ENCODE data around the gene NIPAL3. TPM values are rescaled to one million over a fixed set of nuclear protein-coding genes. Genes with fewer than 3 reads are reported as not detected.
"Not testable (repeated sequence)": the region's sequence is repeated elsewhere in the genome, so short reads cannot be mapped to it uniquely, and the experiment has no call there.

The NIPAL3 gene
- total RNA-seq, 2 experiments from 2014 or later, result 38.1 to 41.4 TPM

DNA sequence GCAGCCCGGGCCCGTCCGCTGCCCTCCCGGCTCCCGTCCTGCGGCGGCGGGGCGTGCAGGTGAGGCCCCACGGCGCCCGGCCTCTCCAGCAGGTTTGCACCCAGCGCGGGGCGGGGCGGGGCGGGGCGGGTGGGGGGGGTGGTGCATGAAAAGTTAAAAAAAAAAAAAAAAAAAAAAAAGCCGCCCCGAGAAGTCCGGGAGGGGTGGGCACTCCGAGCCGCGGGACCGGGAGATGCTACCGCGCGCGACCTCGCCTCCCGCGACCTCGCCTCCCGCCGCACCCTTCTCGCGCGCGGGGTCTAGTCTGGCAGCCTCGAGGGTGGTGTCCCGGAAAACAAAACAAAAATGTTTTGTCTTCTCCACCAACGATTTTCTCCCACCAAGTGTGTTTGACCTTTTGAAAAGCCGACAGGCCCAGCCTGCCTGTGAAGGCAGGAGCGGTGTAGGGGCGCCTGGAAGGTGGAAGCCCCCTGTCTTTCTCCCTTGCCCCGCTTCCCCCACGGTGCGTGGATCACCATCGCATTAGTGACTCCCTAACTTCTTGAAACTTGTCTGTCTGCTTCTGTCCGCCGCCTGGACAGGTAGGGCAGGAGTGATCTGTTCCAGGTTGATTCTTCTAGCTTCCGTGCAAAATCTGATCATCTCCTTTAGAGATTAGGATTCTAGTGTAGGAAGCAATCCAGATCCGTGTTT lies 87.6 kb downstream of the NIPAL3 start:
- peaks cover 31% of the 10 kb centered on the region for H3K36me3 Mint-ChIP-seq (ENCODE audit: low read depth)
- intact Hi-C loops (cut with DNase I, micrococcal nuclease), result loop anchor here in 1 of 2 experiments (2.0 to 10.0 kb wide), 4 partner anchors 14 to 132 kb away; no protein-coding TSS in a partner anchor
- no peaks in the 10 kb centered on the region for H3K9me3 Mint-ChIP-seq (ENCODE audit: low read depth)
- H3K27ac Mint-ChIP-seq, result peak overlapping the region; percentile 94
- H3K27me3 Mint-ChIP-seq, result no peaks in the 10 kb centered on the region
- ATAC-seq (no peak), DNase-seq (peak; percentile 46)
- H3K4me3 Mint-ChIP-seq, result peak overlapping the region; percentile 86
- peaks cover 65% of the 10 kb centered on the region for H3K4me1 Mint-ChIP-seq
- ChIA-PET CTCF (interaction anchor here (0.8 to 6.7 kb wide), 11 partner anchors 12 to 133 kb away, joined by 3 to 61 read pairs (median 5); partner anchors contain the start of gene NIPAL3), POLR2A (interaction anchor here (1.6 to 2.0 kb wide), 5 partner anchors 15 to 88 kb away, joined by 6 to 12 read pairs (median 8); partner anchors contain the start of gene NIPAL3)

DNA sequence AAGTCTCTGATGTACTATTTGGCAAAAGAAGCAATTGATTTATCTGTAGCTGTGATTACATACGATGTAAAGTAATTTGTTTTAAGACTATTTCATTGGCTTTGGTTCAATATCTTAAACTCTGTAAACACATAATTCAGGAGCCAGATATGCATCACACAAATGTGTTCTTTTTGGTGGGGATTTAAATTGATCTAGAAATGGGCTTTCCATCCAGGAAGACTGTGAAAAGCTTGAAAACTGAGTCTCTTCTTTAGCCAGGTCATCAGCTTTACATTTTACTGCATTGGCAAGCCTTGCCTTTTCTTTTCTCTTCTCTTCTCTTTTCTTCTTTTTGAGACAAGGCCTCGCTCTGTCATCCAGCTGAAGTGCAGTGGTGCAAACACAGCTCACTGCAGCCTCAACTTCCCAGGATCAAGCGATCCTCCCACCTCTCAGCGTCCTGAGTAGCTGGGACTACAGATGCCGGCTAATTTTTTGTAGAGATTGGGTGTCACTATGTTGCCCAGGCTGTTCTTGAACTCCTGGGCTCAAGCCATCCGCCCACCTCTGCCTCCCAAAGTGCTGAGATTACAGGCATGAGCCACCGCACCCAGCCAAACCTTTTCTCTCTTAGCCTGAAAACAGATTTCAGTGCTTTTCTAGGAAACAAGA lies 88.4 kb downstream of the NIPAL3 start:
- CTCF ChIA-PET, result interaction anchor here (0.6 to 6.7 kb wide), 13 partner anchors 11 to 133 kb away, joined by 3 to 61 read pairs (median 4); partner anchors contain the start of gene NIPAL3
- peak overlapping the region; percentile 94 for H3K27ac Mint-ChIP-seq

DNA sequence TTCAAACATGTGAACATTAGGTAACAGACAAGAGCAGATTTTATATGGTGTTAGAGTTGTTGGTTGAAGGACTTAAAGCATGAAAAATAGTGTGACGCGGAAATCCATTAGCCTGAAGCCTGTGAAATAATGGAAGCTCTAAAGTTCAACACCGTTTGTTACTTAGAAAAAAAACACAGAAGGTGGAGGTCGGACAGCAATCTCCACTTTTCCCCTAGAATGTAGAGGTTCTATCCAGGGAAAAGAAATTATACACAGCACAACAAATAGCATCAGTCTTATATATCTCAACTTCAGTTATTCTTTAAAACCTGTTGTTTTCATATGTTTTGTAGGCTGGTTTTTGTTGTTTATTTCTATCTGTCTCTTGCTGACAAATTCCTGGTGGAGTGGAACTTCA lies 89.0 kb downstream of the NIPAL3 start:
- Mint-ChIP-seq H3K36me3 (ENCODE audit: low read depth) (peaks cover 36% of the 10 kb centered on the region), H3K27me3 (no peaks in the 10 kb centered on the region), H3K4me3 (peak overlapping the region; percentile 86), H3K27ac (peak overlapping the region; percentile 94), H3K4me1 (peaks cover 66% of the 10 kb centered on the region), H3K9me3 (ENCODE audit: low read depth) (no peaks in the 10 kb centered on the region)
- ATAC-seq (no peak), DNase-seq (no peak)
- CTCF ChIA-PET, result interaction anchor here (0.6 to 6.7 kb wide), 16 partner anchors 10 to 132 kb away, joined by 3 to 61 read pairs (median 4); partner anchors contain the start of gene NIPAL3
- POLR2A ChIA-PET, result interaction anchor here (0.7 to 1.4 kb wide), 3 partner anchors 32 to 152 kb away, joined by 3 to 5 read pairs (median 3); no protein-coding TSS in a partner anchor
- intact Hi-C loops (cut with DNase I, micrococcal nuclease), result loop anchor here in 1 of 2 experiments (10.0 kb wide), 1 partner anchor 130 kb away; no protein-coding TSS in a partner anchor

More for the DNA sequence above, 88.4 kb downstream of the NIPAL3 start:
- Mint-ChIP-seq H3K36me3 (ENCODE audit: low read depth) (peaks cover 34% of the 10 kb centered on the region), H3K4me1 (peaks cover 66% of the 10 kb centered on the region), H3K27me3 (no peaks in the 10 kb centered on the region), H3K4me3 (peak overlapping the region; percentile 86), H3K9me3 (ENCODE audit: low read depth) (no peaks in the 10 kb centered on the region)
- ATAC-seq, result no peak
- POLR2A ChIA-PET, result interaction anchor here (0.6 to 1.7 kb wide), 2 partner anchors 32 to 52 kb away, joined by 3 to 6 read pairs; no protein-coding TSS in a partner anchor
- intact Hi-C loops (cut with DNase I, micrococcal nuclease), result loop anchor here in 1 of 2 experiments (2.0 to 10.0 kb wide), 4 partner anchors 15 to 131 kb away; no protein-coding TSS in a partner anchor
- peak; percentile 66 for DNase-seq

DNA sequence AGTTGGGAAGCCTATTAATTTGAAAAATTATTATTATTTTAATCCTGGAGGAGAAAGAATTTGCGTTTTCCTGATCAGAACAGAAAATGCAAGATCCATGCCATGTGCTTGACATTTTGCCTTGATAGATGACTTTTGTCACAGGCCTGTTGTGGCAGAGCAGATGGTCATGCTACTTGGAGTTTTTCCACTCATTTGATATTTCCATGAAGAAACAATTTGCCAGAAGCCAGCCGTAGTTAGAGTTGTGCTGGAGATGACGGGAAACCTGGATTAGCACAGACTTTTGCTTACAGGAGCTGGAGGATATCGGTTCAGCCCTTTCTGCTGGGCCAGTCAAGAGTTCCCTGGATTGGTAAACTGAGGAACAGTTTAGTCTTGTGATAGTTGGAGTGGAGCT lies 90.2 kb downstream of the NIPAL3 start:
- no peaks in the 10 kb centered on the region for H3K27me3 Mint-ChIP-seq
- ChIA-PET CTCF (interaction anchor here (0.9 to 6.7 kb wide), 5 partner anchors 13 to 177 kb away, joined by 4 to 61 read pairs (median 14); partner anchors contain the start of gene NIPAL3), POLR2A (interaction anchor here (0.6 to 1.4 kb wide), 5 partner anchors 17 to 318 kb away, joined by 3 to 7 read pairs (median 5); no protein-coding TSS in a partner anchor)
- H3K9me3 Mint-ChIP-seq (ENCODE audit: low read depth), result no peaks in the 10 kb centered on the region
- peak overlapping the region; percentile 59 for H3K4me3 Mint-ChIP-seq
- H3K36me3 Mint-ChIP-seq (ENCODE audit: low read depth), result peaks cover 47% of the 10 kb centered on the region
- ATAC-seq (no peak), DNase-seq (no peak)
- peaks cover 68% of the 10 kb centered on the region for H3K4me1 Mint-ChIP-seq
- peak overlapping the region; percentile 90 for H3K27ac Mint-ChIP-seq
- intact Hi-C loops (cut with DNase I, micrococcal nuclease), result loop anchor here in 1 of 2 experiments (10.0 kb wide), 1 partner anchor 129 kb away; no protein-coding TSS in a partner anchor

DNA sequence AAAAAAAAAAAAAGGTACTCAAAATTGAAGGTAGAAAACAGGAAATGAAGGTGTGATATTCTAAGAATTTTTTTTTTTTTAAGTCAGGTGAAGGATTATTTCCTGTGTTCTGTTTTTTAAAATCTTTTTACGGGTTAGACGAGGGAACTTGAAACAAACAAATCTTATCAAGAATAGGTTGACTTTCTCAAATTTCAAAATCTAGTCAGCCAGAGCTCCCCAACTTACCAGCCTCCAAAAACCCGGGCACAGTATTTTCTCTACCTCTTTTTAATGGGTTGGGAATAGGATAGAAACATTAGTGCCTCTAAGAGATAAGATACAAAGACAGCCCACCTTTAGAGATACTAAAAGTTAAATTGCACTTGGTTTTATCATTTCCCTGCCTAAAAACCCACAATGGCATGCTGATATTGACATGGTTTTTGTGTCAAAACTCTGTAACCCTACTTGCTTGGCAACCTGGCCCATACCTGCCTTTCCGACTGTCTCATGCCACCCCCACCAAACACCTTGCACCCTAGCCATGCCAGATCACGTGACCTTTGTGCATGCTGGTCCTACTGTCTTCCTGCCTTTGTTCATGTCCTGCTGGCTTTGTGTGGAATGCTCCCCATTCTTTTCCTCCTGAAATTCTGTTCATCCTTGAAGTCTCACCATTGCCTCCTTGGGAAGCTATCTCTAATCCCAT lies 91.2 kb downstream of the NIPAL3 start:
- DNase-seq, result peak; percentile 27
- Mint-ChIP-seq H3K4me1 (peaks cover 67% of the 10 kb centered on the region), H3K27ac (peak overlapping the region; percentile 93), H3K27me3 (no peaks in the 10 kb centered on the region), H3K36me3 (ENCODE audit: low read depth) (peaks cover 53% of the 10 kb centered on the region), H3K9me3 (ENCODE audit: low read depth) (no peaks in the 10 kb centered on the region), H3K4me3 (peak overlapping the region; percentile 59)
- ATAC-seq, result no peak
- ChIA-PET POLR2A (interaction anchor here (1.3 kb wide), 1 partner anchor 24 kb away, joined by 6 read pairs; no protein-coding TSS in a partner anchor), CTCF (interaction anchor here (0.9 to 6.7 kb wide), 4 partner anchors 12 to 176 kb away, joined by 4 to 61 read pairs (median 15); partner anchors contain the start of gene NIPAL3)
- intact Hi-C loops (cut with DNase I, micrococcal nuclease), result loop anchor here in 1 of 2 experiments (10.0 kb wide), 1 partner anchor 128 kb away; no protein-coding TSS in a partner anchor

DNA sequence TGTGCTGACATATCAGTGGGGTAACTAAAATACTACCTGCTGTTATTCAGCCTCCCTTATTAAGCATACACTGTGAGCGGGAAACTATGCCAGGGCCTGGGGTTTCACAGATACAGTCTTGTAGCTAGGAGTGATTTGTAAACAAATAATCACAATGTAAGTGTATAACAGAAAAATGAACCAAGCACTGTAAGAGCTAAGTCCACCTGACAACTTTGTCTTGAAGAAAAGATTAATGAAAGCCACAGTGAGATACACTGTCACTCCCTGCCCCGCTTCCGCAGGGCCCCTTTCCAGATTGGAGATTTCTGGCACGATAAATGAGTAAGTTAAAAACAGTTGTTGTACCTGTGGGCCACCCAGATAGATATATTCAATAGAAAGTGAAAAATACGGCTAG lies 91.8 kb downstream of the NIPAL3 start:
- H3K36me3 Mint-ChIP-seq (ENCODE audit: low read depth), result peaks cover 55% of the 10 kb centered on the region
- ATAC-seq, result no peak
- CTCF ChIA-PET, result interaction anchor here (6.7 kb wide), 1 partner anchor 20 kb away, joined by 61 read pairs; no protein-coding TSS in a partner anchor
- H3K27ac Mint-ChIP-seq, result peak overlapping the region; percentile 93
- no peaks in the 10 kb centered on the region for H3K9me3 Mint-ChIP-seq (ENCODE audit: low read depth)
- peak; percentile 42 for DNase-seq
- intact Hi-C loops (cut with DNase I, micrococcal nuclease), result loop anchor here in 1 of 2 experiments (10.0 kb wide), 1 partner anchor 127 kb away; no protein-coding TSS in a partner anchor
- H3K27me3 Mint-ChIP-seq, result no peaks in the 10 kb centered on the region
- peak overlapping the region; percentile 59 for H3K4me3 Mint-ChIP-seq
- H3K4me1 Mint-ChIP-seq, result peaks cover 71% of the 10 kb centered on the region
- POLR2A ChIA-PET, result interaction anchor here (0.6 to 1.3 kb wide), 2 partner anchors 13 to 24 kb away, joined by 3 to 6 read pairs; no protein-coding TSS in a partner anchor

DNA sequence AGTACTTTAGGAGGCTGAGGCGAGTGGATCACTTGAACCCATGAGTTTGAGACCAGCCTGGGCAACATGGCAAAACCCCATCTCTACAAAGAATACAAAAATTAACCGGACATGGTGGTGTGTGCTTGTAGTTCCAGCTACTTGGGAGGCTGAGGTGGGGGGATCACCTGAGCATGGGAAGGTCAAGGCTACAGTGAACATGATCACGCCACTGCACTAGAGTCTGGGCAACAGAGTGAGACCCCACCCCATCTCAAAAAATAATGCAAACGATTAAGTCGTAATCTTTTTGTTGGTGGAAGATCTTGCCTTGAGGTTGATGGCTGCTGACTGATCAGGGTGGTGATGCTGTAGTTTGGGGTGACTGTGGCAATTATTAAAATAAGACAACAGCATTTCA lies 93.3 kb downstream of the NIPAL3 start:
- Mint-ChIP-seq H3K4me3 (no peak overlapping the region), H3K27ac (peak overlapping the region; percentile 74), H3K36me3 (ENCODE audit: low read depth) (peaks cover 50% of the 10 kb centered on the region), H3K27me3 (no peaks in the 10 kb centered on the region), H3K4me1 (peaks cover 82% of the 10 kb centered on the region), H3K9me3 (ENCODE audit: low read depth) (no peaks in the 10 kb centered on the region)
- no peak for DNase-seq
- no peak for ATAC-seq
- intact Hi-C loops (cut with DNase I, micrococcal nuclease), result loop anchor here in 1 of 2 experiments (10.0 kb wide), 1 partner anchor 126 kb away; no protein-coding TSS in a partner anchor
- CTCF ChIA-PET, result interaction anchor here (0.6 to 6.7 kb wide), 2 partner anchors 19 to 83 kb away, joined by 3 to 61 read pairs; no protein-coding TSS in a partner anchor
- POLR2A ChIA-PET, result no interaction called here

DNA sequence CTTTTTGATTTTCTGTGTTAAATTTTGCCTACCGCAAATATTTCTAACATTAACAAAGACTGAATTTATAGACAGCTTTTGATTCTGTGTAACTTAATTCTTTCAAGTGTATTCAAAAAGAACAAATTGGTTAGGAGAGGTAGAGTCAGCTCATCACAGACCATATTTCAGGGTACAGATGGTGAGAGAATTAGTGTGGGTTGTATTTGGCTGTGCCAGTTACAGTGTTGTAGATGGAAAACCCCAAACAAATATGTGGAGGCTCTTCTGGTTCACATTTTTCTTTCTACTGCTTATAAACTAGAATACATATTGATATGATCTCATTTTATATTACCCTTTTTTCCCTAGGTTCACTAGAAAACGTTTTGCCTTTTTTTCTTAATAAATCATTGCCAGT lies 98.1 kb downstream of the NIPAL3 start:
- ChIA-PET CTCF (interaction anchor here (4.8 kb wide), 1 partner anchor 12 kb away, joined by 48 read pairs; no protein-coding TSS in a partner anchor), POLR2A (interaction anchor here (0.6 kb wide), 2 partner anchors 100 to 860 kb away, joined by 3 to 6 read pairs; no protein-coding TSS in a partner anchor)
- DNase-seq (no peak), ATAC-seq (no peak)
- intact Hi-C loops (cut with DNase I, micrococcal nuclease), result no loop called here
- H3K4me3 Mint-ChIP-seq, result no peak overlapping the region
- H3K27ac Mint-ChIP-seq, result peak overlapping the region; percentile 65
- peaks cover 48% of the 10 kb centered on the region for H3K36me3 Mint-ChIP-seq (ENCODE audit: low read depth)
- no peaks in the 10 kb centered on the region for H3K27me3 Mint-ChIP-seq
- no peaks in the 10 kb centered on the region for H3K9me3 Mint-ChIP-seq (ENCODE audit: low read depth)
- peaks cover 78% of the 10 kb centered on the region for H3K4me1 Mint-ChIP-seq

DNA sequence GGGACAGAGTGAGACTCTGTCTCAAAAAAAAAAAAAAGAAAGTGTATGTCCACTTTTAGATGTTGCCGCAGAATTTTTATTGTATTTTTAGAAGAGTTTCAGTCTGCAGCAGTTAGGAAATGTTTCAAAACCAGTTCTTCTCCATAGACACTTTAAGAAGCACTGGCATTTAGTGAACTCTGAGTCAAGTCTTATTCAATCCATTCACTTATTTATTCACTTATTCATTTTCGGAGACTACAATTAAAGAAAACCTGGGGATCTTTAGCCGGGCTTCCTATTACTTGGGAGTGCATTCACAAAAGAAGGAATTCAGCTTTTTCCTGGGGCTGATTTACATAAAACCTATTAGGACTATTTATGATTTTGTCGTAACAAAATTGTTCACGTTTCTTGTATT lies 99.3 kb downstream of the NIPAL3 start:
- POLR2A ChIA-PET, result interaction anchor here (0.7 kb wide), 1 partner anchor 28 kb away, joined by 3 read pairs; no protein-coding TSS in a partner anchor
- ATAC-seq, result no peak
- CTCF ChIA-PET, result interaction anchor here (0.8 to 4.8 kb wide), 6 partner anchors 10 to 98 kb away, joined by 3 to 48 read pairs (median 3); partner anchors contain the start of gene RCAN3
- intact Hi-C loops (cut with DNase I, micrococcal nuclease), result no loop called here
- no peaks in the 10 kb centered on the region for H3K9me3 Mint-ChIP-seq (ENCODE audit: low read depth)
- H3K27ac Mint-ChIP-seq, result peak overlapping the region; percentile 3
- no peak for DNase-seq
- H3K36me3 Mint-ChIP-seq (ENCODE audit: low read depth), result peaks cover 46% of the 10 kb centered on the region
- no peaks in the 10 kb centered on the region for H3K27me3 Mint-ChIP-seq
- peaks cover 73% of the 10 kb centered on the region for H3K4me1 Mint-ChIP-seq
- no peak overlapping the region for H3K4me3 Mint-ChIP-seq

DNA sequence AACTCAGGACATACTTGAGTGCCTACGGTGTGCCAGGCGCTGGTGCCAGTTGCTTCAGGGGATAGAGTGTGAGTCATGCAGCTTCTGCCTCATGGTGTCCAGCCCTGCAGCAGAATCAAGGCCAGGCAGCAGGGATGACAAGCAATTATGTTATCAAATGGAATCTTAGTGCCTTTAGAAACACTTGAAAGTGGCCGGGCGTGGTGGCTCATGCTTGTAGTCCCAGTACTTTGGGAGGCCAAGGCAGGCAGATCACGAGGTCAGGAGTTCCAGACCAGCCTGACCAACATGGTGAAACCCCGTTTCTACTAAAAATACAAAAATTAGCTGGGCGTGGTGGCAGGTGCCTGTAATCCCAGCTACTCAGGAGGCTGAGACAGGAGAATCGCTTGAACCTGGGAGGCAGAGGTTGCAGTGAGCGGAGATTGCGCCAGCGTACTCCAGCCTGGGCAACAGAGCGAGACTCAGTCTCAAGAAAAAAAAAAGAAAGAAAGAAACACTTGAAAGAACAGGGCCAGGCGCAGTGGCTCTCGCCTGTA lies 100.1 kb downstream of the NIPAL3 start:
- H3K27me3 Mint-ChIP-seq; ATAC-seq; intact Hi-C loops (cut with DNase I, micrococcal nuclease); POLR2A ChIA-PET; H3K9me3 Mint-ChIP-seq (ENCODE audit: low read depth); DNase-seq; H3K4me3 Mint-ChIP-seq: not testable (repeated sequence)
- Mint-ChIP-seq H3K4me1 (peaks cover 69% of the 10 kb centered on the region), H3K36me3 (ENCODE audit: low read depth) (peaks cover 46% of the 10 kb centered on the region), H3K27ac (peak overlapping the region; percentile 42)
- CTCF ChIA-PET, result interaction anchor here (1.1 to 4.8 kb wide), 5 partner anchors 10 to 100 kb away, joined by 3 to 48 read pairs (median 4); partner anchors contain the start of gene NIPAL3

Data from activated CD4-positive, alpha-beta T cell treated with anti-CD3 and anti-CD28 coated beads for 36 hours (primary cell).